ENCODE measurements around the gene TTYH1.

The TTYH1 gene

GRCh38 chr19:54448040-54448773 is 32.9 kb downstream of the TTYH1 start:
- ChIA-PET CTCF (interaction anchor here (0.6 to 1.6 kb wide), 4 partner anchors 9 to 146 kb away, joined by 3 to 8 read pairs (median 5); partner anchors contain the start of gene LENG9), POLR2A (interaction anchor here (0.5 to 3.3 kb wide), 9 partner anchors 9 to 27 kb away, joined by 3 to 97 read pairs (median 8); partner anchors contain the start of genes CDC42EP5 and LENG9)
- peak; percentile 43 for DNase-seq (ENCODE audit: extremely low spot score)
- TF ChIP-seq L3MBTL2 (conservative IDR thresholded peaks at IDR 0.05) (no peak), FOXK2 (IDR thresholded peaks at IDR 0.05) (no peak), LEF1 (IDR thresholded peaks at IDR 0.05; ENCODE audit: borderline replicate concordance) (no peak), FOXM1 (IDR thresholded peaks at IDR 0.05; ENCODE audit: borderline replicate concordance) (no peak), HDGF (IDR thresholded peaks at IDR 0.05; ENCODE audit: borderline replicate concordance) (no peak), SUZ12 (IDR thresholded peaks at IDR 0.05) (no peak), SP1 (IDR thresholded peaks at IDR 0.05) (no peak)

- ChIA-PET POLR2A (interaction anchor here (0.5 to 3.3 kb wide), 10 partner anchors 10 to 34 kb away, joined by 3 to 97 read pairs (median 7); partner anchors contain the start of genes CDC42EP5, LENG9 and TTYH1), CTCF (interaction anchor here (0.6 to 1.6 kb wide), 4 partner anchors 10 to 147 kb away, joined by 4 to 8 read pairs (median 6); partner anchors contain the start of gene LENG9)
- DNase-seq (ENCODE audit: extremely low spot score), result peak; percentile 94
- TF ChIP-seq LEF1 (IDR thresholded peaks at IDR 0.05; ENCODE audit: borderline replicate concordance), result no peak; the same call in 1 of the 2 replicates
- no peak for TF ChIP-seq BHLHE40 (IDR thresholded peaks at IDR 0.05; ENCODE audit: borderline replicate concordance)
- peak; percentile 87 for TF ChIP-seq ELF4 (IDR thresholded peaks at IDR 0.05)
- TF ChIP-seq ARNT (IDR thresholded peaks at IDR 0.05), result no peak
- no peak for TF ChIP-seq SP1 (IDR thresholded peaks at IDR 0.05)
- no peak for TF ChIP-seq FOXK2 (IDR thresholded peaks at IDR 0.05)
- TF ChIP-seq NFRKB (IDR thresholded peaks at IDR 0.05), result no peak
- TF ChIP-seq FOXM1 (IDR thresholded peaks at IDR 0.05; ENCODE audit: borderline replicate concordance), result no peak
- peak; percentile 96; the same call in 1 of the 2 replicates for TF ChIP-seq TARDBP (IDR thresholded peaks at IDR 0.05)
- peak; percentile 85 for TF ChIP-seq L3MBTL2 (conservative IDR thresholded peaks at IDR 0.05)
- no peak for TF ChIP-seq HDGF (IDR thresholded peaks at IDR 0.05; ENCODE audit: borderline replicate concordance)
Observed at GRCh38 chr19:54448774-54449700, 33.8 kb downstream of the TTYH1 start, which contains the start of gene LENG8. LENG8 (plus strand) TSS chr19:54449199; CDS start chr19:54451345, 2,146 bp downstream.

GRCh38 chr19:54449701-54450069 is 34.4 kb downstream of the TTYH1 start:
- DNase-seq (ENCODE audit: extremely low spot score), result no peak
- TF ChIP-seq FOXA1 (IDR thresholded peaks at IDR 0.05), result no peak
- TF ChIP-seq SP1 (IDR thresholded peaks at IDR 0.05), result no peak
- no peak for TF ChIP-seq PKNOX1 (IDR thresholded peaks at IDR 0.05)
- TF ChIP-seq BHLHE40 (IDR thresholded peaks at IDR 0.05; ENCODE audit: borderline replicate concordance), result no peak
- no peak for TF ChIP-seq ARNT (IDR thresholded peaks at IDR 0.05)
- no peak for TF ChIP-seq LEF1 (IDR thresholded peaks at IDR 0.05; ENCODE audit: borderline replicate concordance)
- no peak for TF ChIP-seq FOXK2 (IDR thresholded peaks at IDR 0.05)
- no peak for TF ChIP-seq SUZ12 (IDR thresholded peaks at IDR 0.05)
- no peak for TF ChIP-seq CTBP1 (IDR thresholded peaks at IDR 0.05; ENCODE audit: borderline replicate concordance)
- TF ChIP-seq FOXM1 (IDR thresholded peaks at IDR 0.05; ENCODE audit: borderline replicate concordance), result no peak
- no peak for TF ChIP-seq TARDBP (IDR thresholded peaks at IDR 0.05)
- ChIA-PET POLR2A (interaction anchor here (1.7 to 3.3 kb wide), 3 partner anchors 11 to 23 kb away, joined by 10 to 97 read pairs (median 23); partner anchors contain the start of genes CDC42EP5 and LENG9), CTCF (no interaction called here)

- ChIA-PET POLR2A (interaction anchor here (0.9 kb wide), 1 partner anchor 11 kb away, joined by 3 read pairs; no protein-coding TSS in a partner anchor), CTCF (no interaction called here)
- no peak for DNase-seq (ENCODE audit: extremely low spot score)
- TF ChIP-seq TARDBP (IDR thresholded peaks at IDR 0.05) (no peak), HDGF (IDR thresholded peaks at IDR 0.05; ENCODE audit: borderline replicate concordance) (no peak), FOXM1 (IDR thresholded peaks at IDR 0.05; ENCODE audit: borderline replicate concordance) (no peak), SUZ12 (IDR thresholded peaks at IDR 0.05) (no peak), FOXK2 (IDR thresholded peaks at IDR 0.05) (no peak), ARNT (IDR thresholded peaks at IDR 0.05) (no peak), ZNF384 (IDR thresholded peaks at IDR 0.05) (no peak), FOXA1 (IDR thresholded peaks at IDR 0.05) (no peak), PKNOX1 (IDR thresholded peaks at IDR 0.05) (no peak), NFRKB (IDR thresholded peaks at IDR 0.05) (no peak), ELF4 (IDR thresholded peaks at IDR 0.05) (no peak), L3MBTL2 (conservative IDR thresholded peaks at IDR 0.05) (no peak), LEF1 (IDR thresholded peaks at IDR 0.05; ENCODE audit: borderline replicate concordance) (no peak), BHLHE40 (IDR thresholded peaks at IDR 0.05; ENCODE audit: borderline replicate concordance) (no peak), CTBP1 (IDR thresholded peaks at IDR 0.05; ENCODE audit: borderline replicate concordance) (no peak), SP1 (IDR thresholded peaks at IDR 0.05) (no peak)
Observed at GRCh38 chr19:54451331-54451871, 36.1 kb downstream of the TTYH1 start.

- ChIA-PET POLR2A (no interaction called here), CTCF (no interaction called here)
- no peak for TF ChIP-seq TARDBP (IDR thresholded peaks at IDR 0.05)
- DNase-seq (ENCODE audit: extremely low spot score), result no peak
Observed at GRCh38 chr19:54451997-54452396, 36.7 kb downstream of the TTYH1 start.

All from HEK293T (cell line).